Karpas-422 (cell line): Measurements from ENCODE around the gene A1BG. TPM values are rescaled to one million over a fixed set of nuclear protein-coding genes. Genes with fewer than 3 reads are reported as not detected.

Source experiments
- small RNA-seq: library from RNA; depleted of rRNA; stranded (forward); fragments of <200 nt; gene quantifications from one replicate; pipeline ENCODE3, GENCODE V24; 2014
- total RNA-seq: library from RNA; depleted of rRNA; stranded (reverse); fragments of >200 nt; shearing (Covaris generic); gene quantifications from 2 replicates; pipeline ENCODE4 v1.2.3, GENCODE V29; 2014; ENCODE audit warnings: low replicate concordance; rRNA removed

The A1BG gene
- total RNA-seq, 1 experiment from 2014 or later, result 52.9 TPM

Small RNA genes within 50 kb of the gene (small RNA-seq; reads per million reads assigned to genes)
- gene MIR4754 (not detected), gene MIR6806 (0.12 reads per million), gene RNA5SP473 (0.20 reads per million)

Other genes starting within 250 kb of the A1BG start
- 7.8 and 9.1 TPM in 2 replicates for gene ZNF329, start 202.7 kb downstream of the A1BG start, total RNA-seq
- gene ZNF274, start 170.4 kb downstream of the A1BG start, total RNA-seq, result 14.1 and 27.9 TPM in 2 replicates
- gene ZNF544, start 124.6 kb downstream of the A1BG start, total RNA-seq, result 111 and 129 TPM in 2 replicates
- gene ZNF8, start 74.5 kb downstream of the A1BG start, total RNA-seq, result 14.8 and 16.9 TPM in 2 replicates
- 94.2 and 129 TPM in 2 replicates for gene ERVK3-1, start 48.1 kb downstream of the A1BG start, total RNA-seq
- 5.1 and 5.3 TPM in 2 replicates for gene ZSCAN22, start 26.5 kb downstream of the A1BG start, total RNA-seq
- 1.1 and 3.0 TPM in 2 replicates for gene ZNF497, start 9.3 kb upstream of the A1BG start, total RNA-seq
- 0.75 and 2.4 TPM in 2 replicates for gene ZNF837, start 27.5 kb upstream of the A1BG start, total RNA-seq
- gene RPS5, start 33.8 kb upstream of the A1BG start, total RNA-seq, result 6,081 and 7,190 TPM in 2 replicates
- 0.90 and 0.97 TPM in 2 replicates for gene RNF225, start 42.2 kb upstream of the A1BG start, total RNA-seq
- 21.1 and 31.6 TPM in 2 replicates for gene ZNF584, start 55.2 kb upstream of the A1BG start, total RNA-seq
- gene ZNF132, start 86.7 kb upstream of the A1BG start, total RNA-seq, result not detected in 2 replicates
- gene ZNF324B, start 98.1 kb upstream of the A1BG start, total RNA-seq, result 21.2 and 22.5 TPM in 2 replicates
- gene ZNF324, start 113.6 kb upstream of the A1BG start, total RNA-seq, result 10.4 and 29.1 TPM in 2 replicates
- 11.8 and 20.6 TPM in 2 replicates for gene ZNF446, start 122.9 kb upstream of the A1BG start, total RNA-seq
- gene SLC27A5, start 158.5 kb upstream of the A1BG start, total RNA-seq, result 1.2 and 10.0 TPM in 2 replicates
- gene ZBTB45, start 166.3 kb upstream of the A1BG start, total RNA-seq, result 2.0 and 4.7 TPM in 2 replicates
- gene TRIM28, start 190.6 kb upstream of the A1BG start, total RNA-seq, result 142 and 257 TPM in 2 replicates
- 54.2 and 85.9 TPM in 2 replicates for gene CHMP2A, start 201.6 kb upstream of the A1BG start, total RNA-seq
- gene UBE2M, start 205.1 kb upstream of the A1BG start, total RNA-seq, result 33.4 and 90.6 TPM in 2 replicates
- 13.3 and 20.1 TPM in 2 replicates for gene MZF1, start 219.8 kb upstream of the A1BG start, total RNA-seq